ENCODE measurements around the gene XRCC4.

Gene XRCC4

DNA sequence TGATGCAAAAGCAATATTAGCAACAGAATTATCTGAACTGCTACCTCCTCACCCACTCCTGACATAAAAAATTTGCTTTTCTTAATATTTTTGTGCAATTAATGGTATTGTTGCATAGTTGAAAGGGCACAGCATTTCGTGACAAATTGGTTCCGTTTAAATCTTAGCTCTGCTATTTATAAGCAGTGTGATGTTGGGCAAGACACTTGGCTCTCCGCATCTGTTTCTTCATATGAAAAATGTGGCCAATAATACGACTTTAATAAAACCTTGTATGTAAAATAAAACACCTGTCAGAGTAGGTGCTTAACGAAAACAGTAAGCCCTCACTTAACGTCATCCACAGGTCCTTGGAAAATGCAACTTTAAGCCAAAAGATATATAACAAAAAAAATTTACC, 4.4 kb upstream of the XRCC4 start:
- no peak for DNase-seq

DNA sequence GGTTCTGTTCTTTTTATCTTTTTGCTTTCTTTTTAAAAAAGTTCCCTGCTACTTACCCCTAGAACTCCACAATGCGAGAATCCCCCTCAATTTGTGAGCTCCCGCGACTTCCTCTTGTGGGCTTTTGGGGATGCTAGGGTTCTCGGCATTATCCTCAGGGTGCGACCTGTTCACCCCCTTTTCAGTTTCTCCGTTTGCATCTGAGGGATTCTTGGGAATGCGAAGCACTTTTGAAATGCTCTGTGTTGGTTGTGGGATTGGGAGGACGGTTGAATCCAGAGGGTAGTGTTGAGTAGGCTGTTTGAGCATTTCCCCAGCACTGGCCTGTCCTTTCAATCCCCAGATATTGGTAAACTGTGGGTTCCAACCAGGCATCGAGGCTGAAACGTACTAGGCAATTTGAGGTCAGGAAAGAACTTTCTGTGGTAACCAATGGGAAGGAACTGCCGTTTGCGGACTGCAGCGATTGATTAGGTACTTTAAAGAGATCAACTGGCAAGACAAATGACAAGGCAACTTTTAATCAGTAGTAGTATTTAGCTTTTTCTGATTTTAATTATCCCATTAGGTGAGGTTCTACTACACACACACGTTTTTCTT, 415 bp downstream of the XRCC4 start:
- DNase-seq = no peak

DNA sequence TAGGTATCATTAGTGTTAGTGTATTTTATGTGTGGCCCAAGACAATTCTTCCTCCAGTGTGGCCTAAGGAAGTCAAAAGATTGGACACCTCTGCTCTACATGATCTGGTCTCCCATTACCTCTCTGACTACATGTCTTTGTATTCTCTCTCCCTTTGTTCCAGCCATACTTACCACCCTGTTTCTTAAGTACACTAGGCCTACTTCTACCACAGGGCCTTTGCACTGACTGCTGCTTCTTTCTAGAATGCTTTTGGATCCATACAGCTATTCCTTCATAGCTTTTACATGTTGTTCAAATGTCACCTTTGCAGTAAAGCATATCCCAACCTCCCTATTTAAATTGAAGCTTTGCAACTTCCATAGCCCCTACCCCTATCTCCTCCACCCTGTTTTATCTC, 5.4 kb downstream of the XRCC4 start:
- no peak for DNase-seq

DNA sequence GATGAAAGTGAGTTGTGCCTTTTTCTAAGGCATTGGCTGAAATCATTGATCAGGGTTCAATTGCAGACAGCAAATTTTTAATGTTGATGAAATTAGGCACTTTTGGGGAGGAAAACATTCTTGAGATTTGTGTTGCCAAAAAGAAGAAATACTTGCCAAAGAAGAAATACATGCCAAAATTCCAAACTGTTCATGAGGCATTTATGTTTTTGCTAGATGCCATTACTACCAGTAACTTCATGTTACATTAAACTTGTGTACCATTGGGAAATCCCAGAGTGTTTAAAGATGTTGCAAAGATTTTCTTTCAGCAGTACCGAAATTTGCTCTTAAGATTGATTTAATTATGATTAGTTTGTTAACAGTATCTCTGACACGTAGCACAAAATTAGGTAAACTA, 7.0 kb downstream of the XRCC4 start:
- no peak for DNase-seq

DNA sequence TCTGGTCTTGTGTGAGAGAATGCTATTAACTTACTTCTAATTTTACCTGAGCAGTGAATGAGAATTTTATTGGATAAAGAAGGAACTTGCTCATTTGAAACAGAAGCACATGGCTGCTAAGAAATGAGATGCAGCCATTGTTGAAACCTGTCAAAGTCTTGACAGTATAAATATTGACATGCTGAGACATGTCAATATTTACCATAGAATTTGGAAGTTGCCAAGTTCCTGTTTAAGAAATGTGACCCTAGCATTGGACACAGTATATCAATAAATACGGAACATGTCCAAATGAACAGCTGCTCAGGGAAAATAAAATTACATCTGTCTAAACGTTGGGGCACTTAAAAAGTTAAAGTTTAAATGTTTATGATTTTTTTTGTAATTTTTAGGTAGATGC, 7.8 kb downstream of the XRCC4 start:
- DNase-seq = no peak

DNA sequence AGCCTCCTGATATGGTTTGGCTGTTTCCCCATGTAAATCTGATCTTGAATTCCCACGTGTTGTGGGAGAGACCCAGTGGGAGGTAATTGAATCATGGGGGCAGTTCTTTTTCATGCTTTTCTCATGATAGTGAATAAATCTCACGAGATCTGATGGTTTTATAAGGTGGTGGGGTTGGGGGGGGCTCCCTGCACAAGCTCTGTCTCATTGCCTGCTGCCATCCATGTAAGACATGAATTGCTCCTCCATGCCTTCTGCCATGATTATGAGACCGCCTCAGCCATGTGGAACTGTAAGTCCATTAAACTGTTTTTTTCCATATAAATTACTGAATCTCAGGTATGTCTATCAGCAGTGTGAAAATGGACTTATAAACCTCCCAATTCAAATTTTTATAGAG, 12.8 kb downstream of the XRCC4 start:
- no peak for DNase-seq

DNA sequence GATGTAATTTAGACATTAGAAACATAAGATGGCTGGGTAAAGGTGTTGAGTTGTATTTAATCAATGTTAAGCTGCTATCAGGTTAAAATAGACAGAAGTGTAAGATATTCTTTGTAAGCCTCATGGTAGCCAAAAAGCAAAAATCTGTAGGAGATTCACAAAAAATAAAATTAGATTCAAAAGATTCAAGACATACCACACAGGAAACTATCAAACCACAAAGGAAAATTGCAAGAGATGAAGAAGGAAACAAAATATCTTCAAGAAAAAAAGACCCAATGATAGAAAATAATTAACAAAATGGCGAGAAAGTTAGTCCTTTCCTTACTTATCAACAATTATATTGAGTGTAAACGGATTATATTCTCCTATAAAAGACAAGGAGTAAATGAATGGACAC, 15.3 kb downstream of the XRCC4 start:
- DNase-seq = no peak

DNA sequence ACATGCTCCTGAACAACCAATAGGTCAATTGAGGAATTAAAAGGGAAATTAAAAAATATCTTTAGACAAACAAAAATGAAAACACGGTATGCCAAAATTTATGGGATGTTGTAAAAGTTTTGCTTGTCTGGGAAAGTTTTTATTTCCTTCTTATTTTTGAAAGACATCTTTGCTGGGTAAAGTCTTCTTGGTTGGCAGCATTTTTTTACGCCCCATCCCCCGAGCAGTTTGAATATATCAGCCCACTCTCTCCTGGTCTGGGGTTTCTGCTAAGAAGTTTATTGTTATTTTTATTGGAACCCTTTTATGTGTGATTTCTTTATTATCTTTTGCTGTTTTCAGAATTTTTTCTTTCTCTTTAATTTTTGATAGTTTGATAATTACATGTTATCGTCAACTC, 16.3 kb downstream of the XRCC4 start:
- no peak for DNase-seq

DNA sequence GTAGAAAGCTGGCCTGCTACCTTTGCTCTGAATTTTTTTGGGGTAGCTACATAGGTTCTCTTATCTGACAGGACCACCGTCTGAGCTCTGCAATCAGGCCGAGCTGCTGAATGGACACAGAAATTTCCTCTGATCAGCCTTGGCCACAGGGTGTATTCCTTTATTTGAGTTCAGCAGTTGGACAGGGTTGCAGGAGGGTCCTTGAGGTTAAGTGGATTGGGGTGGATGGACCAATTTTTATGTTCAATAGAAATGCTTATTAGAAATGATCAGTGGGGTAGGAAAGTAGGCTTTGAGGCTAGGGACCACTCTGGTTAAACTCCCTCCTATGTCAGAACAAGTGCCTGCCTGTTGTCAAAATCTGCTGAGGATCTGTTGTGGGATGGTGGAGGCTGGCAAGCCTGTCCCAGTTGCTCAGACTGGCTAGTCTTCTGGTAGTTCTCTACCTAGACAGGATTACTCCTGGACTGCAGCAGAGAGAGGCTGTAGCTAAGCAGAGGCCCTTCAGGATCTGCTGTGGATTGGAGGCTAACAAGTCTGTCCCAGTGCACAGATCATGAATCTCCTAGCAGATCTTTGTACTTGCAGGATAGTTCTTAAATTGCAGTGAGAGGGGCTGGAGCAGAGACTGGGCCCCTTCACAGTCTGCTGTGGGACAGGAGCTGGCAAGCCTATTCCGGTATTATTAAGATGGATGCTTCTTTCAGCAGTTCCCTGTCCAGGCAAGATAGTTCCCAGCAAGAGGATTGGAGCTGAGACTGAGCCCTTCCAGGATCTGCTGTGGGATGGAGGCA, 18.0 kb downstream of the XRCC4 start:
- DNase-seq = no peak

DNA sequence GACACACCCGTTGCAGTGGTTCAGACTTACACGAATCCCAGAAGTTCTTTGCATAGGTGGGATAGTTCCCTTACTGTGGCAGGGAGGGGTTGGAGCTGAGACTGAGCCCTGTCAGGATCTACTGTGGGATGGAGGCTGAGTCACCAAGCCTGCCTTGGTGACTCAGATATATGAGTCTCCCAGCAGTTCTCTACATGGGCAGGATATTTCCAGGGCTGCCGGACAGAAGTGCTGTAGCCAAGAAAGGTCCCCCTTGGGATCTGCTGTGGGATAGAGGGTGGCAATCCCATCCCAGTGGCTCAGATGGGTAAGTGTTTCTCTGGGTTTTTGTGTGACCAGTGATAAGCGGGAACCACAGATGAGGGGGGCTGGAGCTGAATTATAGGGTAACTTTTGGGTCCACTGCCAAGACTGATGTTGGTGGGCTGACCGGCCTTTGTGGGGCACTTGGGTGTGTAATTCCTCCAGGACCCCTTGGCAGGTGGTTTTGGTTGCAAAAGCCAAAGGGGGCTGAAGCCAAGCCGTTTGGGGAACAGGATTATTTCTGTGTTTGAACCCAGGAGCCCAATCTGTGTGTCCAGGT, 18.7 kb downstream of the XRCC4 start:
- DNase-seq = no peak

DNA sequence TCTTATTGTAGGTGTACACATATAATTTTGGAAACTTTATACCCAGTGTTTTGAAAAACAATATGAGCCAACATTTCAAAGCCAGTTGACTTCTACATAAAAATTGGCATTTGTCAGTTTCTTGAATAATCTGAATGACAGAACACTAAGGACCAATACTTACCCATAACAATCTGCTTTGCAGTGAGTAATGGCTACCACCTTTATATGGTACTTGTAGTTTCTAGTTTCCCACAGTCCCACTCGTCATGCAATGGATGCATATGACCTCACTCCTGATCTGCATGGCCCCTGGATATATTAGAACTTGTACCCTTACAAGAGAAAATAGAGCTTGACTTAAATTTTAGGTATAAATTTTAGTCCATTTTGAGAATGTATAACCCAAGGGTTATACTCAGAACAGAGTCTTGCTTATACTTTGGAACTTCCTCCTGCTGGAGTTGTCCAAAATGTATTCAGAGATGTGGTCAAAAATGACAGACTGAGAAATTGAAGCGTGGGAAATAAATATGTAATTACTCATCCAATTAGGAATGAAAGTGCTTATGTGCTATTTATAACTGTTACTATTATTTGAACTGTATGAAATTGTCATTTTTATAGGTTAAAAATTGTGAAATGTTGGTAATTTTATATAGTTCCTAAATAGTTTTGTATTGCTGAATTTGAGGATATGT, 19.5 kb downstream of the XRCC4 start:
- DNase-seq = no peak

DNA sequence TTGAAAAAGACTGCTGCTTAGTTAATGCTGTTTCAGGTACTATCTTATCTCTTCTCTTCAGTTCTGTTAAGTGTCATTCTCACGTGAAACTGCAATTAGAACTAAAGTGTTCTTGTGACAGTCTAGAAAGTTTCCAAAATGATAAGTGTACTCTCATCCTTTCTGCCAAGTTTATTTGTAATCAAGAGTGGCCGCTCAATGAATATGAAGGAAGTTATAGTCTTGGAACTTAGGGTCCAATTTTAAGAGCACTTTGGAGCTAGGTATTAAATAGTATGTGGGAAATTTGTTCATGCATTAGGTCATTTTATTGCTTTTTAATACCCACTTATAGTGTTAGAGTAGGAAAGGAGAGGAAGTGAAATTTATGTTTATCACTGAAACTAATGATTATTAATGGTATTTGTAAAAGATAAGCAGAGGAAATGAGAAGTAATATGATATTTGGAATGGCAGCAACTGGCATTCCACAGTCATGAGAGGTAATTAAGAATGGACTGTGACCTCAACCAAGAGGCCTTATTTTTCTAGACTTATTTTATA, 20.4 kb downstream of the XRCC4 start:
- no peak for DNase-seq

DNA sequence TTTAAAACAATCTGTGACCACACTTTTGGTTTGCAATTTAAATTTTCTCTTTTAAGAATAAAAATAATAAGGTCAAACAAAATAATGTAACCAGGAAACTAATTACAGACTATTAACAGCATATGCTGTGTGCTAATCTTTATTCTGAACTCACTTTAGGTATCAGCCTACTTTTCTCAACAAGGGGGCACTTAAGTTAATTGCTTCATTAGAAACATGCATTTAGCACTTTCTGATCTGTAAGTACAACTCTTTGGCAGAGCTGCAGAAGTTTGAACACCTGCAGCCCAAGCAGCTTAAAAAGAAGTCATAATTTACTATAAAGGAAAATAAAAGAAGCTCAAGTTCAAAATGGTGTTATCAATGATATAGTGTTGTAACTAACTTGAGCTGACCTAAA, 21.7 kb downstream of the XRCC4 start:
- DNase-seq = no peak

DNA sequence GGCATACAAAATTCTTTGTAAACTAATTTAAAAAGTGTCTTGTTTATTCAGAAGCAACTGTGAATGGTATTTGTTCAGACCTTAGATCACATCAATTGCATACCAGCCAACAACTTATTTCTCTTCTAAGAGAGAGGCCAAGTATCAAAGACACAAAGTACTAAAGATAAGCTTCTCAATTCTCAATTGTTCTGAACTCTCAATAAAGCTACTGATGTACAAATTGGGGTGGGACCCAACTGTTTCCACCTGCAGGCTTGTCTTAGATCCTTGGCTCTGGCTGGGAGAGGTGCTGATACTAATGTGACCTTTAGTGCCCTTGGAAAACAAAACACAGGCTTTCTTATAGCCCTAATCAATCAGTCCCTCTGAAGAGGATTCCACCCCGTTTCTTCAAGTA, 22.1 kb downstream of the XRCC4 start:
- DNase-seq = no peak

DNA sequence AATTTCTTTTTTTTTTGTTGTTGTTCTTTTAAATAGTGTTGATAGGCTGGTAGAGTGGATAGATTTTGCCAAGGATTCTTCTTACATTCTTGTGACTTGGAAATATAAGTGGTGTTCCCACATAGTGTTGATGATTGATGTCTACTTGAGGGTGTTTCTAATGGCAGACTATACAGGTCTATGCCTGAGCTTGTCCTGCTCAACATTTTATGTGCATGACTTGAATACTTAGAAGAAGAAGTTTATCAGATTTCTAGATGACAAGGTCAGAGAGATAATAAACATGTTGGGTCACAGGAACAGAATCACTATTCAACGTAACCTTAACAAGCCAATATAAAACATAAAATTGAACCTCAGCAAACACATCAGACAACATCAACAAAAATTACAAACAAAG, 24.2 kb downstream of the XRCC4 start:
- DNase-seq = no peak

DNA sequence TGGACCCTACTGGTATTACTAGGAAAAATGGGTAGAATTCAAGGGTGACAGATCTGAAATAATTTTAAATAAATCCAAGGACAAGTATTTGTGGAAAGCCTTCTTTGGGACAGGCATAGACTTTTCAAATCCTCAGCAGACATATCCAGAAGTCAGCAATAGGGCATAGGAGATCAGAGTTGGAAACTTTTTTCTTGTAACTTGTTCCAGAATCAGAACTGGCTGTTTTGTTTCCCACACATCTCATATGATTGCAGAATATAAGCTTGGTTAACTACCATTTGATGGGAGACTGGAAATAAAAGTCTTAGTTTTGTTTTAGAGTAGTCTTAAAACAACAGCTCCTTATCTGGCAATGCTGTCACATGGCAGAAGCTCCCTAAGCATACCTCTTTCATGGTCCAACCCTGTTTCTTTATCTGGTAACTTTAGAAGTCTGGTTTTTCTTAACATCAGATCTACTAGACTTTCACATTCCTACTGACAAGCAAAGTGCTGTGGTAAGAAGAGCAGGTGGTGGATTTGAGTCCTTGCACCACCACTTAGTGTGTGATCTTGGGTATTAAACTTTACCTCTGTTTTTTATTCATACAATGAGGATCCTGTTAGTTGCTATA, 25.1 kb downstream of the XRCC4 start:
- DNase-seq = no peak

DNA sequence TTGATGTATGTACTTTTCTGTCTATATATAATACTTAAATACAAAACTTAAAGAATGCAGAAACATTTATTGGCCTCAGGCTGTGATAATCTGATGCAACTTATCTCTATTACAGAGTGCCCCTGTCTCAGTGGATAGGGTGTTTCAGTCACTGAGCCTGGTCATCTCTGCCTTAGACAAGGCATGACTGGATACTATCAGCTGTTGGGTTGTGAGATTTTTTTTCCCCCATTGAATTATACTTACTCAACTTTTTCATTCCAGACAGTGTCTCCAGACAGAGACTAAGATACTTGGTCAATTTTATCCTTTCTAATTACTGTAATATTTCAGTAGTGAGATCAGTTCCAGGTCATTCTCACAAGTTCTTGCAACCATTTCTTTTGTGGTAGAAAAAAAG, 26.7 kb downstream of the XRCC4 start:
- no peak for DNase-seq

DNA sequence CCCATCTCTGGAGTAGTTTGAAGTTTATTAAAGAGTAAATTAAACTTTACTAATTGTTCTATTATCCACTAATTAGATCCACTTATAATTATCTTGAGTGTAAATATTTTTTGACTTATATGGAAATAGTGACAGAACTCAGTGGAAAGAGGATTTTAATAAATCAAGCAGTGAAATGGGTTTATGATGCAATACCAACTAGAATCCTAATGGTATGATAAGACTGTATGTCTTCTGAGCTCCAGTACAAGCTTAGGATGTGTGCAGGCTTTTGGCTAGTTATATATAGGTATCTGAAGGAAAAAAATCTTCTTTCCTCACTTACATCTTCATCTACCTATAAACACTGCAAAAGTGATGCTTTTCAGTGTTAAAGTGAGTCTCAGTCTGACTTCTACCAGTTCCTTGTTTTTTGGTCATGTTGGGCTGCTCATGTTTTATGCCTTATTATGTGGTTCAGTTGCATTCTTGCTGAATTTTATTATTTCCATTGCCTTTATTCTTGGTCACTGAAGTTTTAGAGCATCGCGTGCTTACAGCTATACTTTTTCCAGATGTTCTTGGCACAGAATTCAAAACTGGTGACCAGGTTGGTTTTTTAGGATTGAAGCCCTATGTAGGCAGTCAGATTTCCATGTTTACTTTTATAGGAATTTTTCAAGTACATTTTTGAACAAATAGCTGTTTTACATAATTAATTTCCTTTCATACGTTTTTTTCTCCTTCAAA, 30.5 kb downstream of the XRCC4 start:
- DNase-seq = no peak

DNA sequence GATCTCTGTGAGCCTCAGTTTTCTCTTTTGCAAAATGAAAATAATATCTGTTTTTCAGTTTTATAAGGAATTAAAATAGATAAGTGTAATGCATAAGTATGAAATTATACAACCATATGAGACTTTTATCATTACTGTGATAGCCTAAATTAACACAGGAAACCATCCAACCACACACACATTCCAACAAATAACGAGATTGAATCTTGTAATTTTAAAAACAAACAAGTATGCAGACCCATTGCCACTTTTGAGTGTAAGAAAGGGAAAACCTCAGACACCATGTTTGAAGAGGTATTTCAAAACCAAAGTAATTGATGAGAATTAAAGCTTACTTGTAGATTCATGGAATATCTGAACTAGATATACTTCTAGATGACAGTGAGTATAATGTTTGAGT, 32.0 kb downstream of the XRCC4 start:
- no peak for DNase-seq

DNA sequence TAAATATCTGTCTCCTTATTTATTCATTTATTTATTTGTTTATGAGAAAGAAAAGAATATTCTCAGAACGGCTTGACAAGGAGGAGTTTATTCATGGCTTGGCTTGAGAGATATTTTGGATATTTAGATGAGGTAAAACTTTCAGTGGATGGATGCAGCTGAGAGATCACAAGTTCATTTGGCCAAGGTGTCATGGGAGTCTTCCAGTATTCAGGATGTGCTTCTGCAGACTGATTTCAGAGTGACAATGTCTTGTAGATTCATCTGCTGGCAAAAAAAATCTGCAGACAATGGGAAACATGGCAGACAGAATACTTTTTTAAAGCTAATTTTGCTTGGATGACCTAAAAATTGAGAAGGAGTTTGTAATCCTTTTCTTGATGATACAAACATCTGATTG, 38.5 kb downstream of the XRCC4 start:
- DNase-seq = no peak

DNA sequence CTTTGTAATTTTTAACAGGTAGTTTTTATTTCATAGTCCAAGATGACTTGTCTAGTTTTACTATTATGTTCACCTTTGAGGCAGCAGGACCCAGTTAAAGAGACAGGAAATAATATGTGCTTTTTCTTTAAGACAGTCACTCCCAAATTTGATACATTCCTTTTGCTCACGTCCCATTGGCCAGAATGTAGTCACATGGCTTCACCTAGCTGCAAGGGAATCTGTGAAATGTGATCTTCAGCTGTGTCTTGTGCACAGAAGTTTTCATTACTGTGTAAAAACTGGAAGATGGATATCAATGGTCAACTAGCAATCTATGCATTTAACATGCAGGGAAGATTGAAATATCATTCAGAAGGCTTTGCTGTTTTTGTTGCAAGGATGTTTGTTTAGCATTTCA, 41.1 kb downstream of the XRCC4 start:
- no peak for DNase-seq

DNA sequence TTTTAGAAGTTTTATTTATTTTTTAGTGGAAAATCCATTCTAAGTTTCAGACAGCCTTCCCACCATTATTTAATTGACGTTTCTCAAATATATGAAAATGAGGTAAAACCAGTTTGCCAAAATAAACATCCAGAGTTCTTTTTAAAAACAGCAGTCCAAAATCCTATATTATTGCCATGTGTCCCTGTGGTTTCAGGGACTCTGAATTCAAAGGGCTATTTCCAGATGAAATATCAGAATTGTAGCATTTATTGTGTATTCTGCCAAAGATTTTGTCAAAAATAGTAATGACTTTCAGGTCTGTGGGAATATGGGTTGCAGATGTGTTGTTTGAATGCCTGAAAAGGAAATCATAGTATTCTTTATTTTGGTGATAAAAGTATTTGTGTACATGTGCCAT, 41.6 kb downstream of the XRCC4 start:
- no peak for DNase-seq

DNA sequence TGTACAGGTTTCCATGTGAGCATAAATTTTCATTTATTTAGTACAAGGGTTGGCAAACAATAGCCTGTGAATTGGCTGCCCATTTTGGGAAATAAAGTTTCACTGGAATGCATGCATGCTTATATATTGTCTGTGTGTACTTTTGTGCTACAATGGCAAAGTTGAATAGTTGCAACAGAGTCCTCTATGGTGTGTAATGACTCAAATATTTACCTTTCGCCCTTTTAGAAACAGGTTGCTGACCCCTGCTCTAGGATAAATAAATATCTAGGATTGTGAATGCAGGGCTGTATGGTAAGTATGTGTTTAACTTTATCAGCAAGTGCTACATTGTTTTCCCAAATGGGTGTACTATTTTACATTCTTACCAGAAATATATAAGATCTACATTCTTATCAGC, 47.2 kb downstream of the XRCC4 start:
- DNase-seq = no peak

Measured in NCI-H187 treated with DMSO at 0.1 percent for 48 hours (cell line).